Measurements from ENCODE around the gene TBC1D22B.

Gene TBC1D22B

DNA sequence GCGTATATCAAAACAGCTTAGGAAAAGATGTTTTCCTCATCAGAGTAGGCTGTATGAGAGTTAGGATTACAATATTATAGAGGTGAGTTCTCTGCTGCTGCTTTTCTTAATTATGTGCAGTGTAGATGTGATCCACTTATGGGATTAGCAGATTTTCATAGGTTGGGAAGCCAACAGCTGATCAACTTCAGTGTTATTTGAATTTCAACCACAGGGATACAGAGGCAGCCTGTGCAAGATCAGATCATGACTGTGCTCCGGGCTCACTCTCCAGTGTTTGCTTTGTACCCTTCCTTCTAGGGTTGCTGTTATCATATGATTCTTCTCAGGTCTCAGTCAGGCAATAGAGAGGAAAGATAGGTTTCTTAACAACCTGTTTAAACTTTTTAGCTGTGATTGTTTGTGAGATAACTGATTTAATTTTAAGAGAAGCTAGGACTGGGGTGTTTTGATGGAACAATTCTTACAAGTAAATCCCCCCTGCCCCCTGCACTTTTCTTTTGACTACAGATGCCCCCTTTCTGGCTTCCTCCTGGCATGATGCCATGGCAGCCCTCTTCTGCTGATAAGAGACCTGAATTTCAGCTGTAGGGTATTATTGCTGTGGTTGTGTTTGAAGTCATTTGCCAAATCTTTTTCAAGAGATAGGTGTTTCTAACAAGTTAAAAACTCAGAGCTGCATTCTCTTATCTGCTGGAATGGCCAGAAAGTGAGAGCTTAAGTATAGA, 104.7 kb downstream of the TBC1D22B start:
- no peak for DNase-seq

GRCh38 chr6:37365791-37366190, 108.2 kb downstream of the TBC1D22B start:
- DNase-seq: peak in 1 of 3 experiments; percentile 27

- DNase-seq: no peak
Observed at GRCh38 chr6:37366910-37367309, 109.3 kb downstream of the TBC1D22B start.

GRCh38 chr6:37368961-37369320, 111.4 kb downstream of the TBC1D22B start:
- no peak for DNase-seq

DNA sequence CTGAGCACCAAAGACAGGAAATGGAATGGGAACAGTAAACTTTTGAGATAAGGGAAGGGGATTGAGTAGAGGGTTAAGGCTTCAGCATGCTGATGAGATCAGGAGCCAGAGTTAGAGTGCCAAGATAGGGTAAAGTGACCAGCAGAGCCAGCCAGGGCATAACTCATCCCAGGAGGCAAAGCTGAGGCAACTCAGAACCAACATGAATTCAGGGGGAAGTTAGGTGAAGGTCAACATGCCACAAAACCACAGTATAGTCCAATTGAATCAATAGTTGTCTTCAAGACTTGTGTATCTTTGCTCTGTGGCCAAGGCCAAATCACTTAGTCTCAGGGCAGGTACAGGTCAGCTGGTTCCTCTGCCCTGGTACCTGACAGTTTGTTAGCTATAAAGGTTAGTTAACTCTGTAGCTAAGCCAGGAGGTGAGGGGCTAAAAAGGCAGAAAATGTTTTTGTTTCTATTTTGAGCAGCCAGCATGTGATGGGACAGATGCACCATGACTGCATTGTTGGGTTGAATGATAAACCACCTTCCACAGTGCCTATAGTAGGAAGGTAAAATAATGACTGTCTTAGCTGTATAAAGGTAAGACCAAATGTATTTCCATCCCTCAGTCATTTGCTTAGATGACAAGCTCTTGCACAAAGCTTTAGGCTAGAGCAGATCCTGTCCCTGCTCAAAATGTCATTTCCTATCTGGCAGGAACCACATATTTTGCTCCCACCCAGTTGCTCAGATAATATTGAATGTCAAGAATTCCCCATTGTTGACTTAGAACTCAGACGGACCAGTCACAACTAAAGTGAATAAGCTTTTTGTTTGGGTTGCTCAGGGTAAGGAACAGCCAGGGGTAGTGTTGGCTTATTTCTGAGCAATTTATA, 112.0 kb downstream of the TBC1D22B start:
- DNase-seq: no peak

DNA sequence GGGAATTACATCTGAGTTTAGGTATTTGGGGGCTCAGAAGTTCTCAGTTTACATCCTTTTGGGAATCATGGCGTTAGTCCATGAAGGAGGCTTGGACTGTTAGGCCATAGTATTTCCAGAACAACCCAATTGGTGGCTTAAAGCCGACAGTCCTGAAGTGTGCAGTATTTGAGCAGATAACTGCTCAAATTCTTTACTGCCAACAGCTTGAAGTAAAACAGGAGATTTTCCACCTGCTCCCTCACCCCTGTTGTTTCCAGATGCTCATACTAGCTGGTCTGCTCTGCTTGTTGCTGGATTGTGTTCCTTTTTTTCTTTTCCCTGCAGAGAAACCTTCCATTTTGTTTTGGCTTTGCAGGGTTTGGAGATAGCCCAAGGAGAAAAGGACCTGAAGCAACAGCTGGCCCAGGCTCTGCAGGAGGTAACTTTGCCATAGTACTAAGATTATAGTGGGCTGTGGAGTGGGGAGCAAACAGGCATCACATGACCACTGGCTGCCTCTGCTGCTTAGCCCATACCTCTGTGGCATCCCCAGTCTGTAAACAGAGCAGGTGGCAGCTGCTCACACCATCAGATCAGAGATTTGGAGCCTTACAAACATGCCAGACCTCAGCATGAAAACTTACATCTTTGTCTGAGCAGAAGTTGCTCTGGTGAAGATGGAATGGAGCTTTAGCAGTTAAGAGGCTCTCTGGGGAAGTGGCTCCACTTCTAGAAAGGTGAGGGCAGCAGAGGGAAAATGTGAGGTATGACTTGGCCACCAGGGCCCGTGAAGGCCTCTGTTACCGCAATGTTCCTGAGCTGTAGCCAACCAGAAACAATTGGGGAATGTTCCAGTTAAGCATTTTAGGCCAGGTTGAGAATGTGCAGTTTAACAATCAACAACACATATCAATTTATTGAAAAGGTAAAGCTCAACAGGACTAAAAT, 113.8 kb downstream of the TBC1D22B start:
- peak; percentile 49 to 75 (median 62) for DNase-seq

- DNase-seq: no peak
Observed at GRCh38 chr6:37372116-37372515, 114.5 kb downstream of the TBC1D22B start.

DNA sequence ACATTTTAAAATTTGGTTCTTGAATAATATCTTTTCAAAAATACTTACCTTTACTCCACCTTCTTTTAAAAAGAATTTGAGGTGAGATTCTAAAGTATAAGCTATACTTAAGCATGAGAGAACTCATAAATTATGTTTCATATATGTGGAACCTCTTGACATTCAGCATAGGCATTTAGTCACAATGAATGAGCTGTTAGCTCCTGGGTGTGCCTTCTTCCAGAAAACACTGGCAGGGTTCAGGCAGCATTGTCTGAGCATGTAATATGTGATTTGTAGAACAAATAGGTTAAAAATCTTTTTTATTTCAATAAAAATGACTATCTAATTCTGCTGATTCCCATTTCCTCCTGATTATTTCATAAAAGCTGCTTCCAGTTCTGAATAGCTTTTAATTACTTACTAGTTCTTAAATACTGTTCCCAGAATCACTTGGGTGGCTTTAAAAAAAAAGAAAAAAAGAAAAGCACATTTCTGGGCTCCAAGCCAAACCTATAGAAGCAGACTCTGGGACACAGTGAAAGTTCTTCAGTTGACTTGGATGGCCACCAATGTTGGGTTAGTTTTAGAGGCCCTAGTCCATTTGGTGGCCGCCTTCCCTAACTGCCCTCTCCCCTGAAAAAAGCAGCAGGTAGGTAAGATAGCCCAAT, 116.4 kb downstream of the TBC1D22B start:
- DNase-seq: no peak

- DNase-seq: no peak
Observed at GRCh38 chr6:37375376-37375775, 117.8 kb downstream of the TBC1D22B start.

DNA sequence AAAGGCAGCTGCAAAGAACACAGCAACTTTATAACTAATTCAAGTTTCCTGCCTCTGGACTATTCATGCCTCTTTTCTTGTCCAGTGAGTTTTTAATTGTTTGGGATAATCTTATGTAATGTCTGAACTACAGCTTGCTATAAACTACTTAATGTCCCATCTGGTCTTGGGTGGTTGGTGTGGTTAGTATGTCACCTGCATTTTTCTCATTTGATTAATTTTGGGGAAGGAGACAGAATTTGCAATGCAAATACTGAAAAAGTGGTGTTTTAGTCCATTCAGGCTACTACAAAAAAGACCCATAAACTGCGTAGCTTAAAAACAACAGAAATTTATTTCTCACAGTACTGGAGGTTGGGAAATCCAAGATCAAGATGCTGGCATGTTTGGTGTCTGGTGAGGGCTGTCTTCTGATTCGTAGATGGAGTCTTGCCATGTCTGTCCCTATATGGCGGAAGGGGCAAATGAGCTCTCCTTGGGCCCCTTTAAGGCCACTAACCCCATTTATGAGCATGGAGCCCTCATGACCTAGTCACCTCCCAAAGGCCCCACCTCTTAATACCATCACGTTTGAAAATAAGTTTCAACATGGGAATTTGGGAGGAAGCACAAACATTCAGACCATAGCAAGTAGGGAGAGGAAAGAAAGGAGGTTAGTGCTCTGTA, 118.6 kb downstream of the TBC1D22B start:
- DNase-seq: no peak

GRCh38 chr6:37381579-37381978, 124.0 kb downstream of the TBC1D22B start:
- peak; percentile 50 to 89 (median 68) for DNase-seq

Data from NCI-H1417 (cell line).